GM13976 (cell line): ENCODE data around the gene SPPL3.

Source experiments
- DNase-seq: peaks from one replicate; pipeline ENCODE4 v3.0.0; 2012; ENCODE audit warnings: low spot score
- CTCF ChIP-seq: IDR thresholded peaks from 2 replicates; pipeline ENCODE4 v1.5.1; 2012; ENCODE audit warnings: borderline replicate concordance, mild to moderate bottlenecking; ENCODE audit not compliant: insufficient read depth; ENCODE audit errors: extremely low read depth, missing control alignments, control extremely low read depth
- in situ Hi-C: fragments of 300-500 bp; cut with MboI; formaldehyde crosslinking; loops from one replicate; pipeline ENCODE4 v1.12.0; 2022; ENCODE audit warnings: low sequenced_read_pairs, mixed read lengths, inconsistent platforms; ENCODE audit not compliant: unreplicated experiment

Gene SPPL3

GRCh38 chr12:120759591-120760348, 144.4 kb downstream of the SPPL3 start:
- in situ Hi-C loops, result no loop called here
- no peak for DNase-seq
- no peak for TF ChIP-seq CTCF

GRCh38 chr12:120758798-120759590, 145.2 kb downstream of the SPPL3 start:
- in situ Hi-C loops, result no loop called here
- no peak for DNase-seq
- no peak for TF ChIP-seq CTCF

GRCh38 chr12:120757949-120758348, 146.2 kb downstream of the SPPL3 start:
- no peak for DNase-seq
- no peak for TF ChIP-seq CTCF
- in situ Hi-C loops, result no loop called here

GRCh38 chr12:120757226-120757742, 146.9 kb downstream of the SPPL3 start:
- in situ Hi-C loops, result no loop called here
- TF ChIP-seq CTCF, result no peak
- DNase-seq, result no peak

- no peak for TF ChIP-seq CTCF
Observed at GRCh38 chr12:120755269-120755668, 148.9 kb downstream of the SPPL3 start.

GRCh38 chr12:120754792-120755191, 149.4 kb downstream of the SPPL3 start:
- no peak for DNase-seq
- TF ChIP-seq CTCF, result no peak

More at GRCh38 chr12:120755269-120755668, 148.9 kb downstream of the SPPL3 start:
- no peak for DNase-seq
- in situ Hi-C loops, result no loop called here

More at GRCh38 chr12:120754792-120755191, 149.4 kb downstream of the SPPL3 start:
- in situ Hi-C loops, result no loop called here
